Measurements from ENCODE around the gene ADGRG1.
"Not testable (repeated sequence)": the region's sequence is repeated elsewhere in the genome, so short reads cannot be mapped to it uniquely, and the experiment has no call there.

ADGRG1 gene

DNA sequence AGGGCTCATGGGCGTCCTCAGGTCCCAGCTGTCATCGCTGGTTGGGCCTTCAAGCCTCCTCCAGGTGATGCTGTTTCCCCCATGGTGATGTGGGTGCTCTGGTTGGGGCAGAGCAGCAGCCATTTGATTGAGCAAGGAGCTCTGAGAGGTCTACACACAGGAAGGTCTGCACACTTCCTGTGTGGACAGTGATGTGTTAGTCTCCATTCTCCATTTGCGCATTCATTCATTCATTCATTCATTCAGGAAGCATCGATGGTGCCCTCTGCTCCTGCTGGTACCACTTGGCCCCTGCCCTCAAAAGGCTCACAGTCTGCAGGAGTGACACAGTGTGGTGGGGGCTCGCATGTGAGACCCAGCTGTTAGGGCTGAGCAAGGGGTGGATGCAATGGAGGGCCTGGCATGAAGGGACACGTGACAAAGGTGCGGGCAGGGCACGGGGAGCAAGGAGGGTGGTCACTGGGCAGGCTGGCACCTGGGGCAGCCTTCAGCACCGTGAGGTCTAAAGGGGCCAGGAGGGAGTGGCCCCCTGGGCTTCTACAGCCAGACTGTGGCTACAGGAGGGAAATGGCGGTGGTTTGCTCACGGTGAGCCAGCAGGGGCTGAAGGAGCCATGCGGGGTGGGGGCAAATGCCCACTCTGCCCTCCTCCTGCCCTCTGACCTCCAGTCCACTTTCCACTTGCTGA is 41.2 kb downstream of the ADGRG1 start:
- H3K27ac ChIP-seq = peak overlapping the region; percentile 31; the same call in 1 of the 2 replicates
- TF ChIP-seq, protein P1, sequence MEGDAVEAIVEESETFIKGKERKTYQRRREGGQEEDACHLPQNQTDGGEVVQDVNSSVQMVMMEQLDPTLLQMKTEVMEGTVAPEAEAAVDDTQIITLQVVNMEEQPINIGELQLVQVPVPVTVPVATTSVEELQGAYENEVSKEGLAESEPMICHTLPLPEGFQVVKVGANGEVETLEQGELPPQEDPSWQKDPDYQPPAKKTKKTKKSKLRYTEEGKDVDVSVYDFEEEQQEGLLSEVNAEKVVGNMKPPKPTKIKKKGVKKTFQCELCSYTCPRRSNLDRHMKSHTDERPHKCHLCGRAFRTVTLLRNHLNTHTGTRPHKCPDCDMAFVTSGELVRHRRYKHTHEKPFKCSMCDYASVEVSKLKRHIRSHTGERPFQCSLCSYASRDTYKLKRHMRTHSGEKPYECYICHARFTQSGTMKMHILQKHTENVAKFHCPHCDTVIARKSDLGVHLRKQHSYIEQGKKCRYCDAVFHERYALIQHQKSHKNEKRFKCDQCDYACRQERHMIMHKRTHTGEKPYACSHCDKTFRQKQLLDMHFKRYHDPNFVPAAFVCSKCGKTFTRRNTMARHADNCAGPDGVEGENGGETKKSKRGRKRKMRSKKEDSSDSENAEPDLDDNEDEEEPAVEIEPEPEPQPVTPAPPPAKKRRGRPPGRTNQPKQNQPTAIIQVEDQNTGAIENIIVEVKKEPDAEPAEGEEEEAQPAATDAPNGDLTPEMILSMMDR (conservative IDR thresholded peaks at IDR 0.05) = no peak

DNA sequence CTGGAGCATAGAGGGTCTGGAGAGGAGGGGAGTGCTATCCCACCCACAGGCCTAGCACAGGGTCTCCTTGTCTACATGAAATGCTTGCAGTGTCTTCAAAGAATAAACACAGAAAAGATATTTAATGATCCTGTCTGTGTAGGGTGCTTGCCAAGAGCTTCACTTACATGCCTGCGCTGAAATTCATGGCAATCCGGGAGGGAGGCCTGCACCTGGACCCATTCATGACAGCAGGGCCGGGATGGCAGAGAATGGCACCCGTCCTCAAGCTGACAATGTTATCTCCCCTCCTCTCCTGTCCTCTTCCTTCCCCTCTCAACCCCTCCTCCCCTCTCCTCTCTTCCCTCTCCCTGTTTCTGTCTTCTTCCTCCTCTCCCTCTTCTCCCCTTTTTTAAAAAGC is 41.8 kb downstream of the ADGRG1 start:
- TF ChIP-seq, protein P1 (conservative IDR thresholded peaks at IDR 0.05) = no peak
- peak overlapping the region; percentile 31; the same call in 1 of the 2 replicates for H3K27ac ChIP-seq

DNA sequence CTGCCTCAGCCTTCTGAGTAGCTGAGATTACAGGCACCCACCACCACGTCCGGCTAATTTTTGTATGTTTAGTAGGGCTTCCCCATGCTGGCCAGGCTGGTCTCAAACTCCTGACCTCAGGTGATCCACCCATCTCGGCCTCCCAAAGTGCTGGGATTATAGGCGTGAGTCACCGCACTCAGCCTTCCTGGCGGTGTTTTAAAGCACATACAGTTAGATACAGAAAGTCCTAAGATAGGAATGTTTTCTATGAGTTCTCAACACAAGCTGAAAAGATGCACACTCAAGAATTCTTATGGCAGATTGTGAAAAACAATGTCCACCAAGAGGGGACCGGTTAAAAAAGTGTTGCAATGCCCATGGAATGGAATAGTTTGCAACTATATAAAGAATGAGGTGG is 43.0 kb downstream of the ADGRG1 start:
- H3K27ac ChIP-seq = not testable (repeated sequence)

DNA sequence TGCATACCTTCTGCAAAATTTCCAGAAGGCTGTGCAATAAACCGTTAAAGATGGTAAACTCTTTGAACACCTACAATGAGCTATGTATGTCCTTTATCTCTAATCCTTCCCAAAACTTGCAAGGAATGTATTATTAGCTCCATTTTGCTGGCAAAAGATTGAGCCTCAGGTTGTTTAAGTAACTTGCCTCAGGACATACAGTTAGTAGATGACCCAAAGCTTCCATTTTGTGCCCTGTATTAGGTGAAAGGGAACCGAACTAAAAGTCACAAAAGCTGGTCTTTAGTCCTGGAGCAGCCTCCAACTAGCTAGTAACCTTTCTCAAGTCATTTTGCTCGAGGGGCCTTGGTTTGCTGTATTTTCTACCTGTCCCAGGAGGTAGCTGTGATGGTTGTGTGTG is 44.0 kb downstream of the ADGRG1 start:
- TF ChIP-seq, protein P1 (conservative IDR thresholded peaks at IDR 0.05) = no peak
- no peak overlapping the region for H3K27ac ChIP-seq

DNA sequence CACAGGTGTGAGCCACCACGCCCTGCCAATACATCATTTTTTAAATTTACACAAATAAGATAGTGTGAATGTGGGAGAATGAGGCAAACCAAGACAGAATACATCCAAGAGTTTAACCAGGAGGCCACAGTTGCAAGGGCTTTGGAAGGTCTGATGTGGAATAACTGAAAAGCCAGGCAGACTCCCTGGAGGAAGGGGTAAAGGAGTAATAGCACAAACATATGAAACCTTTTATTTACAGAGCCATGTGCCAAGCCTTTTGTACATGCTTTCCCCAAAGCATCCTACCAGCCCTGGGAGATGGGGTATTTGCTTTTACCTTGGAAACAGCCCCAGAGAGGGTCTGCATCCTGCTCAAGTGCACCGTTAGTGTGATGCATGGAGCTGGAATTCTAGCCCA is 44.4 kb downstream of the ADGRG1 start:
- TF ChIP-seq, protein P1 (conservative IDR thresholded peaks at IDR 0.05) = no peak
- H3K27ac ChIP-seq = no peak overlapping the region

DNA sequence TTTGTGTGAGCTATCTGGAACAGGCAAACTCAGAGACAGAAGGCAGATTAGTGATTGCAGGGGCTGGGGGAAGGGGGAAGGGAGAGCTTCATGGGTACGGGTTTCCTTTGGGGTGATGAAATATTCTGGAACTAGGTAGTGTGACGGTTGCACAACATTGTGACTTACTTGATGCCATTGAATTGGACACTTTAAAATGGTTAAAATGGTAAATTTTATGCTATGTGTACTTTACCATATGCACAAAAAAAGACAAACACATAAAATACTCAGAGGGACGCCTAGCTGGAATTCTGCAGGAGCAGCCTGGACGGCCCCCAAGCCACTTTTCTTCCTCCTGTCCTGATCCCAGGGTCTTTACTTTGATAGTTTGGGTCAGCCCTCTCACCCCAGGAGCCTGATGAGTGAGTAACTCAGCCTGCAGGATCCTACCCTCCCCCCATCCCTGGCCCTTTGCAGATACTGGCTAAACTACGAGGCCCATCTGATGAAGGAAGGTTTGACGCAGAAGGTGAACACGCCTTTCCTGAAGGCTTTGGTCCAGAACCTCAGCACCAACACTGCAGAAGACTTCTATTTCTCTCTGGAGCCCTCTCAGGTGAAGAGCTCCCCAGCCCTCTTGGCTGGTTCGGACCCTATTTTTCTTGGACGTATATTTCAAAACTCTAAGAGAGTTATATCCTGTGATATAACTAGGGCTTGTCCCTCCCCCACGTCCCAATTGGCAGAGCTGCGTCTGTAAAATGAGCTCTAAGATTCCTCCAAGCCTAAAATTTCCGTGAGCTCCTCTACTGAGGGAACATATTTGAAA is 47.5 kb downstream of the ADGRG1 start:
- no peak overlapping the region; the same call in 1 of the 2 replicates for H3K27ac ChIP-seq
- TF ChIP-seq, protein P1 (conservative IDR thresholded peaks at IDR 0.05) = no peak

DNA sequence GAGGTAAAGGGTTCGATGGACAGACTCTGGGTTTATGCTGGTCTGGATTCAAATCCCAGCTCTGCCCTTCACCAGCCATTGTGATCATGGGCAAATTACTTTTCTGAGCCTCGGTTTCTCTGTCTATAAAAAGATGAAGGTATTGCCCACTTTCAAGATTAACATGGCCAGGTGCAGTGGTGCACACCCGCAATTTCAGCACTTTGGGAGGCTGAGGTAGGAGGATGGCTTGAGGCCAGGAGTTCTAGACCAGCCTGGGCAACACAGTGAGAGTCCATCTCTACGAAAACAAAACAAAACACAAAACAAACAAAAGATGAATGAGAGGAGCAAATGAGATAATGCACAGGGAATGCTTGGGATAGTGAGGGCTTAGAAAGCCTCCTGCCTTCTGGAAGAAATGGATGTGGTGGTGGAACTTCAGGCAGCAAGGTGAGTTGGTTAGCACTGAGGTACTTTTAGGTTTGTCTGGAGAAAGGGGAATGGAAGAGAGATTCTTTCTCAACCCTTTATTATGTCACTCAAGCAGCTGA is 48.2 kb downstream of the ADGRG1 start:
- TF ChIP-seq, protein P1 (conservative IDR thresholded peaks at IDR 0.05) = no peak
- peak overlapping the region; percentile 66 for H3K27ac ChIP-seq

Data from VCaP (cell line).